GM18502 (cell line): ENCODE measurements around the gene PACSIN1.

Experiments used
- ATAC-seq: cut with Tn5 transposase; IDR thresholded peaks from one replicate; pipeline ENCODE4 v1.9.1; 2021; ENCODE audit warnings: mild to moderate bottlenecking; ENCODE audit not compliant: unreplicated experiment, poor library complexity

The PACSIN1 gene

GRCh38 chr6:34511915-34512737, 46.2 kb downstream of the PACSIN1 start:
- no peak for ATAC-seq

GRCh38 chr6:34512738-34513115, 46.9 kb downstream of the PACSIN1 start:
- no peak for ATAC-seq

- no peak for ATAC-seq
Observed at GRCh38 chr6:34513646-34514045, 47.8 kb downstream of the PACSIN1 start.

- no peak for ATAC-seq
Observed at GRCh38 chr6:34514112-34514511, 48.2 kb downstream of the PACSIN1 start.

GRCh38 chr6:34514593-34515472, 49.0 kb downstream of the PACSIN1 start:
- no peak for ATAC-seq

GRCh38 chr6:34515473-34516387, 49.9 kb downstream of the PACSIN1 start:
- no peak for ATAC-seq

GRCh38 chr6:34516391-34517324, 50.8 kb downstream of the PACSIN1 start:
- ATAC-seq, result no peak

GRCh38 chr6:34517461-34517881, 51.6 kb downstream of the PACSIN1 start:
- ATAC-seq, result no peak

GRCh38 chr6:34517966-34518365, 52.1 kb downstream of the PACSIN1 start:
- no peak for ATAC-seq

GRCh38 chr6:34518669-34519365, 52.9 kb downstream of the PACSIN1 start:
- no peak for ATAC-seq

GRCh38 chr6:34519971-34520644, 54.2 kb downstream of the PACSIN1 start:
- no peak for ATAC-seq

GRCh38 chr6:34520645-34521462, 55.0 kb downstream of the PACSIN1 start:
- no peak for ATAC-seq

- ATAC-seq, result no peak
Observed at GRCh38 chr6:34521463-34522285, 55.8 kb downstream of the PACSIN1 start.

GRCh38 chr6:34522761-34523160, 56.9 kb downstream of the PACSIN1 start:
- ATAC-seq, result no peak

GRCh38 chr6:34523441-34524206, 57.7 kb downstream of the PACSIN1 start:
- ATAC-seq, result no peak

GRCh38 chr6:34524499-34524898, 58.6 kb downstream of the PACSIN1 start:
- ATAC-seq, result no peak
